A673 (cell line): ENCODE data around the gene MBLAC1. TPM values are rescaled to one million over a fixed set of nuclear protein-coding genes. Genes with fewer than 3 reads are reported as not detected.

Source experiments
- BruUV-seq: library from RNA; stranded (reverse); fragments of 400-500 nt; replicated peaks from 2 replicates; lab custom pipeline; 2021; lab: Mats Ljungman, UMichigan
- CTCF ChIA-PET: fragments of 300-600 bp; sonication (Branson Sonifier 250); formaldehyde crosslinking; loops from one replicate; lab custom pipeline; 2022; ENCODE audit warnings: antibody characterized with exemption; lab: Charles Lee
- POLR2A ChIA-PET: fragments of 300-600 bp; sonication (Branson Sonifier 250); formaldehyde crosslinking; loops from one replicate; lab custom pipeline; 2022; ENCODE audit warnings: antibody characterized with exemption; ENCODE audit not compliant: low non-redundant PET; lab: Charles Lee
- DNase-seq: peaks from one replicate; pipeline ENCODE4 v3.0.0-alpha.2; 2015; ENCODE audit warnings: low spot score
- H3K27ac ChIP-seq: fragments of 200-600 bp; sonication (generic); 2 replicates; pipeline ENCODE4 v1.5.1; 2016; ENCODE audit warnings: mixed run types, low read depth, mild to moderate bottlenecking, mixed read lengths, antibody characterized with exemption, low read length; ENCODE audit not compliant: poor library complexity, severe bottlenecking
- H3K27me3 ChIP-seq: fragments of 200-600 bp; sonication (generic); replicated peaks from 2 replicates; pipeline ENCODE4 v1.6.1; 2017; ENCODE audit warnings: mixed run types, low read depth, mild to moderate bottlenecking, mixed read lengths, antibody characterized with exemption, low read length; ENCODE audit not compliant: insufficient read depth, poor library complexity
- H3K36me3 ChIP-seq: fragments of 200-600 bp; sonication (generic); 2 replicates; pipeline ENCODE4 v1.6.1; 2016; ENCODE audit warnings: mixed run types, mild to moderate bottlenecking, mixed read lengths, antibody characterized with exemption, low read length; ENCODE audit not compliant: insufficient read depth, poor library complexity, severe bottlenecking
- H3K4me1 ChIP-seq: fragments of 200-600 bp; sonication (generic); 2 replicates; pipeline ENCODE4 v1.6.1; 2017; ENCODE audit warnings: mixed run types, mild to moderate bottlenecking, mixed read lengths, antibody characterized with exemption, low read length; ENCODE audit not compliant: insufficient read depth, poor library complexity, severe bottlenecking
- H3K4me3 ChIP-seq: fragments of 200-600 bp; sonication (generic); 2 replicates; pipeline ENCODE4 v1.5.1; 2016; ENCODE audit warnings: low read depth, mixed run types, mild to moderate bottlenecking, mixed read lengths, low read length; ENCODE audit not compliant: poor library complexity, severe bottlenecking
- H3K9me3 ChIP-seq: fragments of 200-600 bp; sonication (generic); 2 replicates; pipeline ENCODE4 v1.6.1; 2016; ENCODE audit warnings: mixed run types, low read depth, mild to moderate bottlenecking, mixed read lengths, antibody characterized with exemption, low read length; ENCODE audit not compliant: poor library complexity, severe bottlenecking
- EZH2 ChIP-seq: fragments of 200-600 bp; sonication (generic); IDR thresholded peaks from 2 replicates; pipeline ENCODE4 v1.6.1; 2017; ENCODE audit warnings: borderline replicate concordance, low read depth, mild to moderate bottlenecking, mixed read lengths, antibody characterized with exemption, low read length; ENCODE audit not compliant: poor library complexity, severe bottlenecking
- intact Hi-C: fragments of 100-400 bp; cut with micrococcal nuclease; formaldehyde crosslinking; loops from one replicate; pipeline ENCODE4 v1.10.0; 2022; ENCODE audit not compliant: unreplicated experiment
- total RNA-seq: library from RNA; stranded (reverse); gene quantifications from 2 replicates; pipeline ENCODE4 v1.2.3, GENCODE V29; 2021
- TF ChIP-seq, protein P1 (sequence below): fragments of 300-800, 200-600 bp; sonication (generic); conservative IDR thresholded peaks from 2 replicates; pipeline ENCODE4 v1.5.1; 2017; ENCODE audit warnings: low read depth, mild to moderate bottlenecking, antibody characterized with exemption, low read length, moderate library complexity, mixed read lengths

Gene MBLAC1
- total RNA-seq, 1 experiment from 2014 or later = 3.1 TPM

- no peak for DNase-seq
- ChIA-PET CTCF (no interaction called here), POLR2A (no interaction called here)
- TF ChIP-seq, protein P1, sequence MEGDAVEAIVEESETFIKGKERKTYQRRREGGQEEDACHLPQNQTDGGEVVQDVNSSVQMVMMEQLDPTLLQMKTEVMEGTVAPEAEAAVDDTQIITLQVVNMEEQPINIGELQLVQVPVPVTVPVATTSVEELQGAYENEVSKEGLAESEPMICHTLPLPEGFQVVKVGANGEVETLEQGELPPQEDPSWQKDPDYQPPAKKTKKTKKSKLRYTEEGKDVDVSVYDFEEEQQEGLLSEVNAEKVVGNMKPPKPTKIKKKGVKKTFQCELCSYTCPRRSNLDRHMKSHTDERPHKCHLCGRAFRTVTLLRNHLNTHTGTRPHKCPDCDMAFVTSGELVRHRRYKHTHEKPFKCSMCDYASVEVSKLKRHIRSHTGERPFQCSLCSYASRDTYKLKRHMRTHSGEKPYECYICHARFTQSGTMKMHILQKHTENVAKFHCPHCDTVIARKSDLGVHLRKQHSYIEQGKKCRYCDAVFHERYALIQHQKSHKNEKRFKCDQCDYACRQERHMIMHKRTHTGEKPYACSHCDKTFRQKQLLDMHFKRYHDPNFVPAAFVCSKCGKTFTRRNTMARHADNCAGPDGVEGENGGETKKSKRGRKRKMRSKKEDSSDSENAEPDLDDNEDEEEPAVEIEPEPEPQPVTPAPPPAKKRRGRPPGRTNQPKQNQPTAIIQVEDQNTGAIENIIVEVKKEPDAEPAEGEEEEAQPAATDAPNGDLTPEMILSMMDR = no peak
- no peak for TF ChIP-seq EZH2
- Histone ChIP-seq H3K36me3 (no peaks in the 10 kb centered on the region), H3K4me1 (peaks cover 11% of the 10 kb centered on the region), H3K9me3 (no peaks in the 10 kb centered on the region), H3K27ac (no peak overlapping the region), H3K27me3 (no peaks in the 10 kb centered on the region), H3K4me3 (no peak overlapping the region)
- BruUV-seq = no TSS peak
- intact Hi-C loops = no loop called here
These were observed 47.2 kb downstream of the MBLAC1 start for GRCh38 chr7:100173806-100174495.

DNA sequence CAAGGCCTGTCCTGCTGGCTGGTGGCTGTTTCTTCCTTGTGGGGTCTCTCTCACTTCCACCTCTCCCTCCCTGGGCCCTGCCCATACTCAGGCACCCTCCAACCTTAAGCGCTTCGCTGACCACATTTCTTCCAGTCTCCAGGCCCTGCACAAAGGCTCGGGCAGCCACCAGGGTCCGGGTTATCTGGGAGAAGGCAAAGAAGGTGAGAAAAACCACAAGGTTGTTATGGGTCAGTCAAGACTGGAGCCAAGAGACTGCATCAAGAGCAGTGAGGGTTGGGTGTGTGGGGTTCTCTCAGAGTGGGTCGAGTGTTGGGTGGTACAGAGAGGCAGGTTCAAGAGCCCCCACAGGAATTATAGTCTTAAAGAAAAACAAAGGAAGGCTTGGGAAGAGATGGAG is 47.8 kb downstream of the MBLAC1 start:
- TF ChIP-seq, protein P1 = no peak
- TF ChIP-seq EZH2 = no peak
- POLR2A ChIA-PET = no interaction called here
- intact Hi-C loops = no loop called here
- CTCF ChIA-PET = no interaction called here
- Histone ChIP-seq H3K4me1 (peaks cover 10% of the 10 kb centered on the region), H3K27ac (no peak overlapping the region), H3K27me3 (no peaks in the 10 kb centered on the region), H3K36me3 (no peaks in the 10 kb centered on the region), H3K9me3 (no peaks in the 10 kb centered on the region), H3K4me3 (no peak overlapping the region)
- no peak for DNase-seq
- no TSS peak for BruUV-seq

GRCh38 chr7:100175296-100175935 is 48.6 kb downstream of the MBLAC1 start:
- no TSS peak for BruUV-seq
- H3K27me3 ChIP-seq = no peaks in the 10 kb centered on the region
- no peak overlapping the region for H3K27ac ChIP-seq
- no peaks in the 10 kb centered on the region for H3K36me3 ChIP-seq
- no peak for TF ChIP-seq EZH2
- TF ChIP-seq, protein P1 = no peak
- ChIA-PET CTCF (no interaction called here), POLR2A (no interaction called here)
- H3K4me1 ChIP-seq = peaks cover 10% of the 10 kb centered on the region
- intact Hi-C loops = no loop called here
- H3K4me3 ChIP-seq = no peak overlapping the region
- H3K9me3 ChIP-seq = no peaks in the 10 kb centered on the region
- DNase-seq = no peak
